Fibroblast of peridontal ligament (primary cell): ENCODE data around the gene NPBWR2.

ENCODE experiments used
- DNase-seq: peaks from one replicate; pipeline ENCODE4 v3.0.0-alpha.2; 2010; ENCODE audit errors: extremely low read depth

The NPBWR2 gene

GRCh38 chr20:64056889-64057627, 50.3 kb downstream of the NPBWR2 start:
- DNase-seq, result no peak

GRCh38 chr20:64056639-64056888, 50.8 kb downstream of the NPBWR2 start:
- no peak for DNase-seq

- DNase-seq, result no peak
These were observed 51.3 kb downstream of the NPBWR2 start for GRCh38 chr20:64055893-64056638.

GRCh38 chr20:64055396-64055892, 51.9 kb downstream of the NPBWR2 start:
- DNase-seq, result no peak

GRCh38 chr20:64053841-64054661, 53.3 kb downstream of the NPBWR2 start:
- DNase-seq, result no peak
